ENCODE measurements around the gene OMP.

DNA sequence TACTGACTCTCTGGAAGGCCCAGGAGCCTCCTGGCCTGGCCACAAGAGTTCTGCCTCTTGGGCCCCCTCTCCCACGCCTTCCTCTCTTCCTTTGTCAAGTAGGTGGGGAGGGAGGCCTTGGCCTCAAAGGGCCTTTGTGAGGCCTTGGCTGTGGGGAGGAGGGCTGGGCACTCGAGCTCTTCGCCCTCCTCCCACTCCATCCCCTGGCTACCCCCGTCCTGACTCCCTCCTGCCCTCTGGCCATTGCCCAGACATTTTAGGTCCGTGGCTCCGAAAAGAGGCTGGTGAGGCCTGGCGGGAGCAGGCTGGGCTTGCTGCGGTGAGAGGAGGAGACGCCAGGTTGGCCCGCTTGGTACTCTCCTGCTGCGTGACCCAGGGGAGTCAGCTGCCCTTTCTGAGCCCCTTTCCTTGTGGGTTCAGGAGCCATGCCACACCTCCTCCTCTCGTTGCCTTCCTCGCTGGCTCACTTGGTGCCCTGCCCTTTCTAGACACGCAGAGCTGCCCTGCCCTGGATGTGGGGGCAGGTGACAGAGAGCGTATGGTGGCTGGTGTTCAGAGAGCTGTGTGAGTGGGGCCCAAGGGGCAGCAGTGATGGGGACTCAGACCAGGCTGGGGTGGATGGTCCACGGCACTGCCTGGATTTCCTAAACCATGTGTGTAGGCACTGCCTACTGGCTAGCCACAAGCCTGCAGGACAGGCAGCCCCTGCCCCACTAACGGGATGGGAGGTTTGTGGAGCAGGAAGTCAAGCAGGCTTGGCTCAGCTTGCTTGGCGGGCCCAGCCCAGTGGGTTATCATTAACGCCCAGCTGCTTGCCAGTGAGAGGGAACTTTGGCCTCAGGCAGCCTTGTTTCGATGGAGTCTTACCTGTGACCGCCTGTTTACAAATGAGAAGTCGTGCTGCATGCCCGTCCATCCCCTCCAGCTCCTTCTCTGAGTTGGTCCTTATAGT is 15.8 kb upstream of the OMP start:
- TF ChIP-seq, protein P1, sequence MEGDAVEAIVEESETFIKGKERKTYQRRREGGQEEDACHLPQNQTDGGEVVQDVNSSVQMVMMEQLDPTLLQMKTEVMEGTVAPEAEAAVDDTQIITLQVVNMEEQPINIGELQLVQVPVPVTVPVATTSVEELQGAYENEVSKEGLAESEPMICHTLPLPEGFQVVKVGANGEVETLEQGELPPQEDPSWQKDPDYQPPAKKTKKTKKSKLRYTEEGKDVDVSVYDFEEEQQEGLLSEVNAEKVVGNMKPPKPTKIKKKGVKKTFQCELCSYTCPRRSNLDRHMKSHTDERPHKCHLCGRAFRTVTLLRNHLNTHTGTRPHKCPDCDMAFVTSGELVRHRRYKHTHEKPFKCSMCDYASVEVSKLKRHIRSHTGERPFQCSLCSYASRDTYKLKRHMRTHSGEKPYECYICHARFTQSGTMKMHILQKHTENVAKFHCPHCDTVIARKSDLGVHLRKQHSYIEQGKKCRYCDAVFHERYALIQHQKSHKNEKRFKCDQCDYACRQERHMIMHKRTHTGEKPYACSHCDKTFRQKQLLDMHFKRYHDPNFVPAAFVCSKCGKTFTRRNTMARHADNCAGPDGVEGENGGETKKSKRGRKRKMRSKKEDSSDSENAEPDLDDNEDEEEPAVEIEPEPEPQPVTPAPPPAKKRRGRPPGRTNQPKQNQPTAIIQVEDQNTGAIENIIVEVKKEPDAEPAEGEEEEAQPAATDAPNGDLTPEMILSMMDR (IDR thresholded peaks at IDR 0.05), result no peak
- TF ChIP-seq POLR2A (IDR thresholded peaks at IDR 0.05), result no peak

All from esophagus squamous epithelium (tissue), 4 donors.